H1 (cell line): ENCODE measurements around the gene MTIF2. TPM values are rescaled to one million over a fixed set of nuclear protein-coding genes. Genes with fewer than 3 reads are reported as not detected.

Source experiments
- CTCF ChIA-PET: fragments of 300-600 bp; sonication (Branson Sonifier 250); formaldehyde crosslinking; loops from one replicate; lab custom pipeline; 2021; ENCODE audit not compliant: partially characterized antibody; lab: Charles Lee
- POLR2A ChIA-PET: fragments of 300-600 bp; sonication (Branson Sonifier 250); formaldehyde crosslinking; loops from one replicate; lab custom pipeline; 2021; ENCODE audit warnings: inconsistent platforms; ENCODE audit not compliant: partially characterized antibody; lab: Charles Lee
- DNase-seq, 2 experiments: peaks; one replicate each; pipeline versions ENCODE4 v3.0.0 to v3.0.0-alpha.2; 2010 to 2022; ENCODE audit warnings: low spot score in 2 of 2, low read depth in 1 of 2, mixed read lengths in 1 of 2
- FAIRE-seq: peaks from 2 replicates; lab custom pipeline; 2011; peaks lifted over from hg19 to GRCh38; lab: Jason Lieb, UNC
- H2AFZ ChIP-seq: 2 replicates; pipeline ENCODE4 v1.8.1; 2012; ENCODE audit warnings: low read length, inconsistent platforms
- H2AK5ac ChIP-seq: 2 replicates; pipeline ENCODE4 v1.6.1; 2013; ENCODE audit warnings: low read depth, low read length
- H2BK120ac ChIP-seq: replicated peaks from 2 replicates; pipeline ENCODE3; 2013; ENCODE audit warnings: low read depth, low read length, inconsistent platforms
- H2BK12ac ChIP-seq: 2 replicates; pipeline ENCODE4 v1.6.1; 2013; ENCODE audit warnings: low read depth, low read length
- H2BK15ac ChIP-seq: 2 replicates; pipeline ENCODE4 v1.6.1; 2013; ENCODE audit warnings: low read length
- H2BK20ac ChIP-seq: 2 replicates; pipeline ENCODE4 v1.6.1; 2013; ENCODE audit warnings: low read length
- H2BK5ac ChIP-seq: 2 replicates; pipeline ENCODE4 v1.6.1; 2013; ENCODE audit warnings: low read depth, low read length
- H3K14ac ChIP-seq: 2 replicates; pipeline ENCODE4 v1.6.1; 2013; ENCODE audit warnings: inconsistent platforms; ENCODE audit not compliant: insufficient read length
- H3K18ac ChIP-seq: 2 replicates; pipeline ENCODE4 v1.6.1; 2013; ENCODE audit warnings: low read length; ENCODE audit errors: extremely low read depth
- H3K23ac ChIP-seq: 2 replicates; pipeline ENCODE4 v1.6.1; 2013; ENCODE audit warnings: inconsistent platforms; ENCODE audit not compliant: insufficient read length
- H3K23me2 ChIP-seq: 2 replicates; pipeline ENCODE4 v1.6.1; 2013; ENCODE audit warnings: low read depth, low read length
- H3K27ac ChIP-seq: 2 replicates; pipeline ENCODE4 v1.6.1; 2011; ENCODE audit warnings: low read depth, low read length, inconsistent platforms
- H3K27me3 ChIP-seq, 4 experiments: replicated peaks in 1 of 4; 1 replicate in 1 of 4; 2 replicates in 3 of 4; pipeline versions ENCODE4 v1.6.1 to v1.8.1; 2011 to 2013; ENCODE audit warnings: low read length in 3 of 4, mild to moderate bottlenecking in 3 of 4, inconsistent platforms in 2 of 4, mixed read lengths in 2 of 4, moderate library complexity in 1 of 4; ENCODE audit not compliant: control insufficient read depth in 3 of 4, insufficient read depth in 3 of 4; ENCODE audit errors: extremely low read depth in 1 of 4
- H3K36me3 ChIP-seq, 4 experiments: 2 replicates each; pipeline versions ENCODE4 v1.6.1 to v1.8.1; 2011 to 2013; ENCODE audit warnings: mild to moderate bottlenecking in 4 of 4, low read length in 3 of 4, moderate library complexity in 2 of 4, control low read depth in 1 of 4, inconsistent platforms in 1 of 4; ENCODE audit not compliant: insufficient read depth in 4 of 4, control insufficient read depth in 2 of 4
- H3K4ac ChIP-seq: replicated peaks from 2 replicates; pipeline ENCODE3; 2013; ENCODE audit warnings: low read length, low read depth, mixed read lengths, inconsistent platforms; ENCODE audit not compliant: insufficient read length
- H3K4me1 ChIP-seq, 4 experiments: replicated peaks in 1 of 4; 1 replicate in 1 of 4; 2 replicates in 3 of 4; pipeline versions ENCODE4 v1.6.1 to v1.8.1; 2011 to 2013; ENCODE audit warnings: low read length in 3 of 4, inconsistent platforms in 2 of 4, mixed read lengths in 1 of 4; ENCODE audit not compliant: insufficient read depth in 4 of 4, control insufficient read depth in 3 of 4
- H3K4me2 ChIP-seq, 2 experiments: 2 replicates each; pipeline versions ENCODE4 v1.6.1 to v1.8.1; 2011 to 2013; ENCODE audit warnings: low read depth in 2 of 2, low read length in 2 of 2, control low read depth in 1 of 2, inconsistent platforms in 1 of 2, mild to moderate bottlenecking in 1 of 2; ENCODE audit not compliant: insufficient read depth in 1 of 2
- H3K4me3 ChIP-seq, 4 experiments: fragments of 200-600, 300-600 bp in 1 of 4; sonication (generic), shearing (Covaris generic), sonication (Bioruptor Twin) in 1 of 4; 2 replicates each; pipeline versions ENCODE4 v1.5.1 to v1.8.1; 2011 to 2016; ENCODE audit warnings: low read length in 4 of 4, low read depth in 3 of 4, control low read depth in 2 of 4, inconsistent platforms in 2 of 4, mild to moderate bottlenecking in 2 of 4, mixed read lengths in 1 of 4, moderate library complexity in 1 of 4; ENCODE audit not compliant: insufficient read depth in 2 of 4; ENCODE audit errors: extremely low read depth in 1 of 4
- H3K56ac ChIP-seq: replicated peaks from 2 replicates; pipeline ENCODE3; 2013; ENCODE audit warnings: low read depth, mild to moderate bottlenecking, mixed read lengths, low read length, inconsistent platforms; ENCODE audit not compliant: insufficient read length
- H3K79me1 ChIP-seq: 2 replicates; pipeline ENCODE4 v1.6.1; 2013; ENCODE audit warnings: low read depth, low read length, control low read depth
- H3K79me2 ChIP-seq, 2 experiments: 2 replicates each; pipeline versions ENCODE4 v1.6.1 to v1.8.1; 2012 to 2013; ENCODE audit warnings: low read length in 2 of 2, mild to moderate bottlenecking in 2 of 2, inconsistent platforms in 1 of 2; ENCODE audit not compliant: insufficient read depth in 2 of 2, control insufficient read depth in 1 of 2
- H3K9ac ChIP-seq, 4 experiments: replicated peaks in 1 of 4; 1 replicate in 1 of 4; 2 replicates in 3 of 4; pipeline versions ENCODE4 v1.6.1 to v1.8.1; 2011 to 2013; ENCODE audit warnings: low read depth in 3 of 4, low read length in 3 of 4, control low read depth in 2 of 4, mild to moderate bottlenecking in 2 of 4, moderate library complexity in 2 of 4, inconsistent platforms in 1 of 4; ENCODE audit errors: extremely low read depth in 1 of 4
- H3K9me3 ChIP-seq, 2 experiments: 2 replicates each; pipeline versions ENCODE4 v1.6.1 to v1.8.1; 2012 to 2013; ENCODE audit warnings: mild to moderate bottlenecking in 2 of 2, moderate library complexity in 2 of 2, control low read depth in 1 of 2, inconsistent platforms in 1 of 2, low read depth in 1 of 2, low read length in 1 of 2, mixed read lengths in 1 of 2; ENCODE audit not compliant: insufficient read depth in 2 of 2
- H4K20me1 ChIP-seq, 2 experiments: replicated peaks in 1 of 2; 2 replicates each; pipeline versions ENCODE3 to v1.8.1; 2011 to 2013; ENCODE audit warnings: inconsistent platforms in 2 of 2, low read length in 2 of 2, mild to moderate bottlenecking in 1 of 2; ENCODE audit not compliant: insufficient read depth in 2 of 2, control insufficient read depth in 1 of 2
- H4K5ac ChIP-seq: 2 replicates; pipeline ENCODE4 v1.6.1; 2013; ENCODE audit warnings: low read length, low read depth, mixed read lengths, inconsistent platforms; ENCODE audit not compliant: insufficient read length
- H4K8ac ChIP-seq: 2 replicates; pipeline ENCODE4 v1.8.0; 2013; ENCODE audit warnings: mild to moderate bottlenecking, moderate library complexity, low read length, inconsistent platforms; ENCODE audit not compliant: insufficient read depth; ENCODE audit errors: extremely low read depth
- H4K91ac ChIP-seq: replicated peaks from 2 replicates; pipeline ENCODE3; 2013; ENCODE audit warnings: low read length, mixed read lengths, inconsistent platforms; ENCODE audit not compliant: insufficient read length
- CTBP2 ChIP-seq: IDR thresholded peaks from 2 replicates; pipeline ENCODE4 v1.7.0; 2011; ENCODE audit warnings: borderline replicate concordance, mild to moderate bottlenecking, moderate library complexity, mixed read lengths, low read length; ENCODE audit not compliant: insufficient read depth, insufficient read length
- EZH2 ChIP-seq: fragments of 200-600 bp; sonication (generic); IDR thresholded peaks from 2 replicates; pipeline ENCODE4 v1.7.1; 2012; ENCODE audit warnings: low read depth, mild to moderate bottlenecking, moderate library complexity, low read length, inconsistent platforms; ENCODE audit not compliant: severe bottlenecking
- GTF2F1 ChIP-seq: IDR thresholded peaks from 2 replicates; pipeline ENCODE4 v1.6.1; 2012; ENCODE audit warnings: low read depth, low read length, improper control_type of control experiment, borderline replicate concordance
- KDM4A ChIP-seq: IDR thresholded peaks from one replicate; pipeline ENCODE4 v1.7.1; 2012; ENCODE audit warnings: low read depth, mild to moderate bottlenecking, moderate library complexity, low read length, inconsistent platforms; ENCODE audit not compliant: severe bottlenecking
- MAFK ChIP-seq: IDR thresholded peaks from 2 replicates; pipeline ENCODE4 v1.6.1; 2012; ENCODE audit warnings: low read depth, mild to moderate bottlenecking, improper control_type of control experiment, low read length
- POLR2A ChIP-seq, 2 experiments: IDR thresholded peaks; 1 replicate in 1 of 2; 2 replicates in 1 of 2; pipeline ENCODE4 v1.6.1; 2011; ENCODE audit warnings: low read depth in 2 of 2, low read length in 2 of 2, mild to moderate bottlenecking in 2 of 2; ENCODE audit errors: control extremely low read depth in 1 of 2
- POLR2AphosphoS5 ChIP-seq: IDR thresholded peaks from 2 replicates; pipeline ENCODE4 v1.6.1; 2011; ENCODE audit warnings: low read depth, low read length
- POU5F1 ChIP-seq: IDR thresholded peaks from 2 replicates; pipeline ENCODE4 v1.6.1; 2011; ENCODE audit warnings: low read depth, mild to moderate bottlenecking, low read length, moderate library complexity
- SAP30 ChIP-seq: fragments of 300-600 bp; sonication (generic); IDR thresholded peaks from 2 replicates; pipeline ENCODE4 v1.7.1; 2012; ENCODE audit warnings: low read length, moderate library complexity, mild to moderate bottlenecking, inconsistent platforms; ENCODE audit not compliant: insufficient read depth, insufficient replicate concordance
- SIX5 ChIP-seq: IDR thresholded peaks from 2 replicates; pipeline ENCODE4 v1.6.1; 2011; ENCODE audit warnings: mild to moderate bottlenecking, low read depth, low read length
- SP1 ChIP-seq: IDR thresholded peaks from 2 replicates; pipeline ENCODE4 v1.6.1; 2011; ENCODE audit warnings: low read depth, low read length
- TAF1 ChIP-seq: IDR thresholded peaks from 2 replicates; pipeline ENCODE4 v1.6.1; 2011; ENCODE audit warnings: mild to moderate bottlenecking, low read depth, low read length
- TAF7 ChIP-seq: optimal IDR thresholded peaks from 2 replicates; pipeline ENCODE3; 2011; ENCODE audit warnings: low read depth, mild to moderate bottlenecking, inconsistent platforms, low read length, moderate library complexity, borderline replicate concordance
- WGBS, 2 experiments: shearing (Covaris generic) in 1 of 2; methylation state at CpG; one replicate each; pipeline versions ENCODE4 v1.1.6 to v1.1.7; 2013 to 2015; ENCODE audit warnings: low lambda C conversion rate in 2 of 2, mixed read lengths in 2 of 2, inconsistent platforms in 1 of 2, low coverage in 1 of 2, missing lambda C conversion rate in 1 of 2; ENCODE audit not compliant: insufficient replicate concordance in 2 of 2, insufficient coverage in 1 of 2, insufficient read length in 1 of 2; ENCODE audit errors: extremely low coverage in 1 of 2, missing lambda C conversion rate in 1 of 2; 5-methylcytosine and 5-hydroxymethylcytosine counted together
- polyA plus RNA-seq, 7 experiments: library from polyadenylated mRNA; depleted of rRNA in 3 of 7; stranded (reverse) in 5 of 7; unstranded in 2 of 7; fragments of >200 nt in 5 of 7; fragments of 200-250 nt in 2 of 7; gene quantifications; 1 replicate in 5 of 7; 2 replicates in 1 of 7; 4 replicates in 1 of 7; pipeline versions ENCODE4 v1.2.1 to v1.2.3, GENCODE V29; 2011 to 2013; ENCODE audit warnings: missing spikeins in 2 of 7, mixed read lengths in 2 of 7
- total RNA-seq: library from RNA; stranded (reverse); fragmentation: NEBNext Ultra II Directional; extraction: Animal tissue kit (Norgen Biotek cat#: 25700); gene quantifications from 2 replicates; pipeline ENCODE4 v1.2.1, GENCODE V29; 2021

MTIF2 gene
- total and polyA plus RNA-seq, 2 of the 8 experiments (the other 6 are each of a cell fraction or from before 2014, with no cell fraction given): 11.0 to 36.0 TPM

GRCh38 chr2:55230551-55230950 is 38.5 kb downstream of the MTIF2 start:
- TF ChIP-seq POU5F1 (no peak), SP1 (no peak), GTF2F1 (no peak), POLR2A (IDR thresholded peaks at IDR 0.05; ENCODE audit: control extremely low read depth in 1 of 2, low read depth in 2 of 2, low read length in 2 of 2) (no peak), CTBP2 (no peak), POLR2AphosphoS5 (no peak), SIX5 (no peak), TAF7 (no peak), TAF1 (no peak), MAFK (no peak), KDM4A (no peak), EZH2 (no peak), SAP30 (no peak)
- no peaks in the 10 kb centered on the region for H3K9me3 ChIP-seq
- no peak overlapping the region for H3K27ac ChIP-seq
- ChIA-PET POLR2A (interaction anchor here (0.6 kb wide), 1 partner anchor 140 kb away, joined by 3 read pairs; no protein-coding TSS in a partner anchor), CTCF (interaction anchor here (0.7 kb wide), 1 partner anchor 59 kb away, joined by 3 read pairs; no protein-coding TSS in a partner anchor)
- no peak overlapping the region for H2BK15ac ChIP-seq
- H3K56ac ChIP-seq: no peak overlapping the region
- no peak overlapping the region for H2BK12ac ChIP-seq
- H2BK20ac ChIP-seq: no peak overlapping the region
- no peaks in the 10 kb centered on the region for H3K27me3 ChIP-seq
- H3K23ac ChIP-seq: no peak overlapping the region
- no peak overlapping the region for H3K9ac ChIP-seq
- H4K5ac ChIP-seq: no peak overlapping the region
- no peak overlapping the region for H4K8ac ChIP-seq
- peaks cover 6% of the 10 kb centered on the region for H3K23me2 ChIP-seq
- no peak overlapping the region for H3K4me3 ChIP-seq
- peaks cover under 1 to 6% (median 3%) of the 10 kb centered on the region in 4 experiments for H3K4me1 ChIP-seq
- no peak overlapping the region for H3K18ac ChIP-seq
- peaks cover 0 to 6% of the 10 kb centered on the region in 2 experiments for H4K20me1 ChIP-seq
- no peak overlapping the region for H4K91ac ChIP-seq
- peaks cover 14 to 38% of the 10 kb centered on the region in 2 experiments for H3K79me2 ChIP-seq
- peaks cover 8% of the 10 kb centered on the region for H3K79me1 ChIP-seq
- no peak overlapping the region for H3K4me2 ChIP-seq
- no peak overlapping the region for H2AFZ ChIP-seq
- no peak overlapping the region for H2BK120ac ChIP-seq
- peaks cover 16 to 25% (median 21%) of the 10 kb centered on the region in 4 experiments; a peak in 7 of 8 replicates for H3K36me3 ChIP-seq
- no peak overlapping the region for H3K4ac ChIP-seq
- DNase-seq: no peak
- no peak overlapping the region for H2BK5ac ChIP-seq
- no peak overlapping the region for H3K14ac ChIP-seq
- 100% methylated on average over 3 of the region's 3 CpGs; no CpG with 5 or more reads in 1 of the 2 experiments for WGBS, 2 experiments
- no peak for FAIRE-seq
- H2AK5ac ChIP-seq: no peak overlapping the region
